Activated B cell treated with CpG ODN at 0.5 μM for 24 hours (primary cell): ENCODE data around the gene IPP. TPM values are rescaled to one million over a fixed set of nuclear protein-coding genes. Genes with fewer than 3 reads are reported as not detected.

Experiments used
- ATAC-seq: fragments of 200-7000 bp; cut with Tn5 transposase; one replicate; pipeline ENCODE4 v1.10.0; 2021; ENCODE audit warnings: low read depth, mild to moderate bottlenecking, moderate library complexity
- CTCF ChIA-PET: fragments of 350-600 bp; sonication (Branson Sonifier 250); formaldehyde crosslinking; loops from one replicate; lab custom pipeline; 2021; ENCODE audit warnings: antibody characterized with exemption; lab: Charles Lee
- POLR2A ChIA-PET: fragments of 350-600 bp; sonication (Branson Sonifier 250); formaldehyde crosslinking; loops from one replicate; lab custom pipeline; 2021; ENCODE audit warnings: antibody characterized with exemption; lab: Charles Lee
- DNase-seq: peaks from one replicate; pipeline ENCODE4 v3.0.0; 2022
- H3K27ac Mint-ChIP-seq: one replicate; pipeline ENCODE4 v1.8.0; 2020; ENCODE audit warnings: mixed read lengths
- H3K27me3 Mint-ChIP-seq: one replicate; pipeline ENCODE4 v1.8.0; 2021; ENCODE audit warnings: mixed read lengths
- H3K36me3 Mint-ChIP-seq: one replicate; pipeline ENCODE4 v1.8.0; 2021; ENCODE audit warnings: low read depth, mixed read lengths
- H3K4me1 Mint-ChIP-seq: one replicate; pipeline ENCODE4 v1.8.0; 2021; ENCODE audit warnings: mixed read lengths
- H3K4me3 Mint-ChIP-seq: one replicate; pipeline ENCODE4 v1.8.0; 2020; ENCODE audit warnings: mild to moderate bottlenecking, mixed read lengths
- H3K9me3 Mint-ChIP-seq: one replicate; pipeline ENCODE4 v1.8.0; 2020; ENCODE audit warnings: mixed read lengths
- CTCF ChIP-seq: fragments of 200-600 bp; IDR thresholded peaks from one replicate; pipeline ENCODE4 v1.8.0; 2022; ENCODE audit warnings: antibody characterized with exemption, mild to moderate bottlenecking
- intact Hi-C: fragments of 100-400 bp; cut with micrococcal nuclease; formaldehyde crosslinking; loops from one replicate; pipeline ENCODE4 v1.15.1; 2024
- total RNA-seq: library from RNA; stranded (reverse); gene quantifications from 2 replicates; pipeline ENCODE4 v1.2.3, GENCODE V29; 2022

The IPP gene
- total RNA-seq, 1 donor from 2014 or later, result 11.4 TPM

- no peak for ATAC-seq
- TF ChIP-seq CTCF, result no peak
- Mint-ChIP-seq H3K27me3 (no peaks in the 10 kb centered on the region), H3K4me1 (no peaks in the 10 kb centered on the region), H3K27ac (no peak overlapping the region), H3K9me3 (no peaks in the 10 kb centered on the region), H3K4me3 (no peak overlapping the region), H3K36me3 (peaks cover 83% of the 10 kb centered on the region)
- ChIA-PET CTCF (no interaction called here), POLR2A (interaction anchor here (0.6 to 0.7 kb wide), 3 partner anchors 298 to 525 kb away, joined by 3 to 5 read pairs (median 4); no protein-coding TSS in a partner anchor)
- intact Hi-C loops, result no loop called here
- no peak for DNase-seq
Measured at GRCh38 chr1:45656573-45657226, 93.8 kb downstream of the IPP start.

- no peak for ATAC-seq
- CTCF ChIA-PET, result no interaction called here
- intact Hi-C loops, result no loop called here
Measured at GRCh38 chr1:45654540-45655280, 95.7 kb downstream of the IPP start.

More at GRCh38 chr1:45654540-45655280, 95.7 kb downstream of the IPP start:
- TF ChIP-seq CTCF, result no peak
- H3K9me3 Mint-ChIP-seq, result no peaks in the 10 kb centered on the region
- POLR2A ChIA-PET, result no interaction called here
- H3K4me3 Mint-ChIP-seq, result no peak overlapping the region
- DNase-seq, result no peak
- H3K36me3 Mint-ChIP-seq, result peaks cover 89% of the 10 kb centered on the region
- H3K27me3 Mint-ChIP-seq, result no peaks in the 10 kb centered on the region
- no peaks in the 10 kb centered on the region for H3K4me1 Mint-ChIP-seq
- no peak overlapping the region for H3K27ac Mint-ChIP-seq

Other genes starting within 250 kb of the IPP start
- gene PRDX1, start 228.8 kb downstream of the IPP start, total RNA-seq, result 351 and 413 TPM in 2 replicates
- gene AKR1A1, start 199.8 kb downstream of the IPP start, total RNA-seq, result 215 and 218 TPM in 2 replicates
- 197 and 204 TPM in 2 replicates for gene NASP, start 166.6 kb downstream of the IPP start, total RNA-seq
- gene CCDC17, start 126.6 kb downstream of the IPP start, total RNA-seq, result 4.6 and 6.3 TPM in 2 replicates
- gene GPBP1L1, start 64.1 kb downstream of the IPP start, total RNA-seq, result 133 and 138 TPM in 2 replicates
- gene TMEM69, start 62.5 kb downstream of the IPP start, total RNA-seq, result 26.6 and 28.6 TPM in 2 replicates
- gene MAST2, start 53.0 kb upstream of the IPP start, total RNA-seq, result 16.2 and 20.9 TPM in 2 replicates